NCI-H2196 treated with DMSO at 0.1 percent for 48 hours (cell line): ENCODE data around the gene SOX18.

Experiments used
- DNase-seq: peaks from one replicate; lab custom pipeline; 2025; ENCODE audit not compliant: unreplicated experiment; lab: John Stamatoyannopoulos, UW

The SOX18 gene

DNA sequence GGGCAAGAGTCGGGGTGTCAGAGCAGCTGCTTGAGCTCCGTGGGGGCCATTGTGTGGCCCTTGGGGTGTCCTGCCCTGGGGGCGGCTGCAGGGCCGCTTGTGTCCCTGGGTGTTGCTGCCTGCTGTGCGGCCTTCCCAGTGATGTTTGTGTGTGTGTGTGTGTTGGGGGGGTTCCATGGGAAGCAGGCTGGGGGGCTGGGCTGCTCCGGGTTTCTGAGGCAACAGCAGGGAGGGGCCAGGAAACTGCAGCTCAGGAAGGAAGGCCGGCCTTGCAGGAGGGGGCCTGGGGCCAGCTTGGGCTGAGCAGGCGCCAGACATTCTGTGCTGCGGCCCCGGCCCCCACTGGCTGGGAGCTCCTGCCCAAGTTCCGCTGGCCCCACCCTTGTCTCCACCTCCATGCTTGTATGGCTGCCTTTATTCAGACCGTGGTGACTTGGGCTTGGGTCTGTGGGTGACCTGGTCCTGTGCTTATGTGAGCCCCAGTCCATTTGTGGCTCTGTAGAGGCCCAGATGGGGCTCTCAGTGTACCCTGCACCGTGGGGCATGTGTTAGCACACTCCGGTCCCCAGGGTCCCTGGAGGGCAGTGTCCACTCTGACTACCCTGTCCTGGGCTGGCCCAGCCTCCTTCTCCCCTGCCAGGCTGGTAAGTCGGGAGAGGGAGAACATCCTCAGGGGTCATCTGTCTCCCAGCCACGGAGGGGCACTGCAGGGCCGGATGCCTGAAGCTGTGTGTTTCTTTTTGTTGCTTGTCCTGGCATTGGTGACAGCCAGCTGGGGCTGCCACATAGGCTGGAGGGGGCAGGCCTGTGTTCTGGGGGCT is 4.6 kb upstream of the SOX18 start:
- DNase-seq: no peak

DNA sequence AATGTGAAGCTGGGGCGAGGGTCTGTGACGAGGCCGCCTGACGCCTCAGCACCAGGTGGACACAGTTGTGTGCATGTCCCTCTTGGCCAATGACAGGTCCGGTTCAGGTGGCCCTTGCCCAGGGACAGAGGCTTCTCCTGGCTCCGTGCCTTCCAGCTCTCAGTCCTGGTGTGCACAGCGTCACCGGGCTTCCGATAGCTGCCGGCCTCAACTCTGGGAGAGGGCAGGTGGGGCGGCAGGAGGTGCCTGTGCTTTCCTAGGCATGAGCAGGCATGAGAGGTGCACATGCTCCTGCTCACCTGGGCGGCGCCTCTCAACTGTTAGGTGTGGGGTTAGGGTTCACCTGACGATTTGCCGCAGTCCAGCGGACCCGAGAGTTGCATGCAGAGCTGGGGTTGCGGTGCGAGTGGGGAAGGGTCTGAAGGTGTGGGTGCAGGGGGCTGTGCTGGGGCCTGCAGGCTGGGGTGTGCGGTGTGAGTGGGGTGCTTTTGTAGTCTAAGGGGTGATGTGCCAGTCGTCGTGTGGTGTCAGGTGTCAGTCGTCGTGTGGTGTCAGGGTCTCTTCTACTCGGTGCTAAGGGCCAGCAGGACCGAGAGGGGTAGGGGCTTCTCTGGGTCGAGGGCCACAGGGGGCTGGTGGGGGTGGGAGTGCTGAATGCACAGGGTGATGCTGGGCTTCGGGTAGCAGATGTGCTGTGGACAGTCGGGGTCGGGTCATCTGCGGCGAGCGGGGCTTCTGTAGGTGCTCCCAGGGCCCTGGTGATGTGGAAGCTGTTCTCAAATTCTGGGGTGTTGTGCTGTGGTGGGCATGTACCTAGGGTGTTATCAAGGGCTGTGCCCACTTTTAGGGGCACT is 3.8 kb upstream of the SOX18 start:
- no peak for DNase-seq

DNA sequence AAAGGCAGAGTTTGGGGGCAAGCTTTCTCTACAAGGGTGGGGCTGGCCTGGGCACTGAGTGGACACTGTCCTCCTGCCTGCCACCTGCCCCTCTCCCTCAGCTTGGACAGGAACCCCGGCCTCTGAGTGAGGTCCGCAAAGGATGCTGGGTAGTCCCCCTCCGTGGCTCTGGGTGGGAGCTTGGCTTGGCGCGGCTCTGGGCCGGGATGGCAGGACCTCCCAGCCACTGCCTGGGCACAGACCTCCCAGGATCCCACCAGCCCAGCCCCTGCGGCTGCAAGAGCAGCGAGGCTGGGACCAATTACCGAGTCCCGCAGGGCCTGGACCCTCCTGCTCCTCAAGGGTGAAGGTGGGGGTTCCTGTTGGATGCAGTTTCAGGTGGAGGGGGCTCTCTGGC is 2.9 kb upstream of the SOX18 start:
- no peak for DNase-seq

- no peak for DNase-seq
Observed at GRCh38 chr20:64051561-64052325, 2.3 kb upstream of the SOX18 start.

- no peak for DNase-seq
Observed at GRCh38 chr20:64051033-64051452, 1.6 kb upstream of the SOX18 start.

DNA sequence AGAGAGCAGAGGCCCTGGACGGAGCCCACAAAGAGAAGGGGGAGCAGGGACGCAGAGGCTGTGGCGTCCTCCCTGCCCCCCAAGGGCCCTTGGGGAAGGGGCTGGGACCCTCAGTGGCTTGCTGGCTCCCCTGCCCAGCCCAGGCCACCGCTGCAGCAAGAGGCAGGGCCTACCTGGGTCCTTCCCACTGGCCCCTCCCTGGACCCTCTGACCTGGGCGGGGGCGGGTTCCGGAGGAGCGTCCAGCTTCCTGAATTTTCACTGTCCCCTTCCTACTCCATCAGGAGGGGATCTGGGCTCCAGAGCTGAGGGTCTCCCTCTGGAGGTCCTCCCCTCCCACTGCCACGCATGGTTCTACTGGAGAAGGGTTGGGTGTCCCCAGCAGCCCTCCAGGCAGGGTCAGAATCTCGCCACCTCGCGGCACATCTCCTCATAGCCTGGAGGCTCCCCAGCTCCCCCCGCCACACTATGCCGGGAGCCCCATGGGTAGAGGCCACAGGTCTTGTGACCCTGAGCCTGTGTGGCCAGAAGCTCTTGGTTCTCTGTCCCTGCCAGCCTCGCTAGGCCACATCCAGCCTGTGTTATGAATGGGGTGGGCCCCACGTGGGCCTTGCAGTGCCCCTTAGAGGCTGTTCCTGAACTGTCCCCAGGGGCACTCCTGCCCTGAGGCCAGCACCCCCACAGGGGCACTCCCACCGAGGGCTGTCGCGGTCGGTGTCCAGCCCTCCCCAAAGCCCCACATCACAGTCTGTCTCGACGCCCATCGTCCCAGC is 1.0 kb upstream of the SOX18 start:
- no peak for DNase-seq

DNA sequence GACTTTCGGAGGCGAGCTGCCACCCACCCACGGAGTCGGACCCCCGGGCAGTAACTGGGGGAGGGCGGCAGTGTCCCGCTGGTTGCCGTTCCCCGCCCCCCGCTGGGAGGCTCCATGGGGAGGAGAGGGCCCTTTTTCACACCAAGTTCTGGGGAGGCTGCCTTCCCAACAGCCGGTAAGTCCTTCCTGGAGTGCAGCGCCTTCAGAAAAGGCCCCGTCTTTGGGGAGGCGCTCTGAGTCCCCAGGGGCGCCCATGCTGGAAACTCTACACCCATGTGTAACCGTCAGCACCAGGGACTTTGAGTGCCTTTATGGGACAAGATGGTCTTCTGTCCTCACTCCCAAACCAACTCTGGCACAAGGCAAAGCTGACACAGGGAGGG is 430 bp upstream of the SOX18 start:
- no peak for DNase-seq

DNA sequence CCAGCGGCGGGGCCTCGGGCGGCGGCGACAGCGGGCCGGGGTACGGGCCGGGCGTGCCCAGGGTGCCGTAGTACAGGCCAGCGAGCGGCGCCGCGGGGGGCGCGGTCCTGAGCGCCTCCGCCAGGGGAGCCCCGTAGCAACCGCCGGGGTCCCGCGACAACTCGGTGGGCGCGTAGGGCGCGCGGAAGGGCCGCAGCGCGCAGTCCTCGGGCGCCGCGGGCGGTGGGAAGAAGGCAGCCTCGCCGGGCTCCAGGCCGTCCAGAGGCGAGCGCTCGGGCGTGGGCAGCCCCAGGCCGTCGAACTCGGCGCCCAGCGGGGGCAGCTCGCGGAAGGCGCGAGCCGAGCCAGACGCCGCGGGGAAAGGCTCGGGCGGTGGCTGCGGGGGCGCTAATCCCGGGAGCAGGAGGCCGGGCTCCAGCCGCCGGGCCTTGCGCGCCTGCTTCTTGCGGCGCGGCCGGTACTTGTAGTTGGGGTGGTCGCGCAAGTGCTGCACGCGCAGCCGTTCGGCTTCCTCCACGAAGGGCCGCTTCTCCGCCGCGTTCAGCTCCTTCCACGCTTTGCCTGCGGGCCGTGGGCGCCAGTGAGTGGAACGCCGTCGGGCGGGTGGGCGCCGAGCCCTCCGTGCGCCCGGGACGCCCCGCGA is 916 bp downstream of the SOX18 start:
- DNase-seq: no peak

DNA sequence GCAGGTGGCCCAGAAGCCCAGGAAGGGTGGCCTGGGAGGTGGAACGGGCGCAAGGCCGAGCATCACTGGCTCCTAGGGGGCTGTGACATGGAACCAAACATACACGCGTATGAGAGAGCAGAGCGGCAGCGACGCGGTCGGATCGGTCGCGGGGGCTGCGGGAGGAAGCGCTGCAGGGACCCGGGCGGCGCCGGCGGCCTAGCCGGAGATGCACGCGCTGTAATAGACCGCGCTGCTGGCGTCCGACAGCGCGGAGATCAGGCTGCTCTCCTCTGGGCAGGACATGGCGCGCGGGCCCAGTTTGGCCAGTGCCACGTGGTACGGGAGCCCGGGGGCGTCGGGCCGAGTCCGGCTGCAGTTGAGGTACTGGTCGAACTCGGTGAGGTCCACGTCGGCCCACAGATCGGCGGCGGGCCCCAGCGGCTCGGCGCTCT is 1.5 kb downstream of the SOX18 start:
- no peak for DNase-seq

- no peak for DNase-seq
Observed at GRCh38 chr20:64047046-64047389, 2.4 kb downstream of the SOX18 start.

- DNase-seq: no peak
Observed at GRCh38 chr20:64045346-64046011, 4.0 kb downstream of the SOX18 start.

DNA sequence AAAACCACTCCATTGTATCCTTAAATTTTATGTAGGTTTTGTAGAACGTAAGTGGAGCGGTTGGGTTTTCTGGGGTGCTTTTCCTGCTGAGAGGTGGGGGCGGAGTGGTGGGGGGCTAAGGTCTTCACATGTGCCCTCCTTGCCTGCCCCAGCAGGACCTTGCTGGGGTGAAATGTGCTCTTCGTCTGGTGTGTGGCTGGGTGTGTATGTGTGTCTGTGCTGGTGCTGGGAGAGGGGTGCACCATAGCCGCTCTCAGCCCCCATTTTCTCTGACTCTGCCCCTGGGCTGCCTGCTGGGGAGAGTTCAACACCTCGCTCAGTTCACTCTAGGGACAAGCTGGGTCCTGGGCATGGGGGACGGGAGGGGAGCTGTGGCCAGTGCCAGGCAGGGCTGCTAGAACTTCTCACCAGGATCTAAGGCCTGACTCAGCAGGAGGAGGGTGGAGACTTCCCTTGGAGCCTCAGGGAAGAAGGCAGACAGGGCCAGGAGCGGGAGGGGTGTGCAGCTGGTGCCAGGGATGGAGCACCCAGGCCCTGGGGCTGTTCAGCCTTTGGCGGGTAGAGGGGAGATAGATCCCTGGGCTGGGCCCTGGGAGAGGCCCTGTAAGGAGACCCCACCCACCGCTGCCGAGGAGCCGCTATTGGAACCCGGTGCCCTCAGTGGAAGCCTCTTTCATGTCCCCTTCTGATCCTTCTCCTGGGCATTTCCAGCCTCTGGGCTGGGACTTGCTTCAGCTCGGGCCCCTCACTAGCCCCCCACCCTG is 4.8 kb downstream of the SOX18 start:
- no peak for DNase-seq

GRCh38 chr20:64043768-64044167 is 5.7 kb downstream of the SOX18 start:
- DNase-seq: no peak

GRCh38 chr20:64042054-64042781 is 7.2 kb downstream of the SOX18 start:
- DNase-seq: no peak

DNA sequence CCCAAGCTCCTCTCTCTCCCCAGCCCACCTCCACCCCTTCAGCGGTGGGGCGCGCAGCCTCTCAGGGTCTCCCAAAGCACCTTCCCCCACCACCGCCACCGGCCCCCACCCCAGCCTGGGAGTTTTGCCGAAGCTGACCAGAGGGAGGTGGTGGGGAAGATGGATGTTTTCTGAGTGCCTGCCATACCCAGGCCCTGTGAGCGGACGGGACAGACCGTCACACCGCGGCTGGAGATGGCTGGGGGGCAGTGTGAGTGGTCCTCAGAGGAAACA is 7.7 kb downstream of the SOX18 start:
- DNase-seq: no peak

- DNase-seq: no peak
Observed at GRCh38 chr20:64041040-64041780, 8.2 kb downstream of the SOX18 start.

DNA sequence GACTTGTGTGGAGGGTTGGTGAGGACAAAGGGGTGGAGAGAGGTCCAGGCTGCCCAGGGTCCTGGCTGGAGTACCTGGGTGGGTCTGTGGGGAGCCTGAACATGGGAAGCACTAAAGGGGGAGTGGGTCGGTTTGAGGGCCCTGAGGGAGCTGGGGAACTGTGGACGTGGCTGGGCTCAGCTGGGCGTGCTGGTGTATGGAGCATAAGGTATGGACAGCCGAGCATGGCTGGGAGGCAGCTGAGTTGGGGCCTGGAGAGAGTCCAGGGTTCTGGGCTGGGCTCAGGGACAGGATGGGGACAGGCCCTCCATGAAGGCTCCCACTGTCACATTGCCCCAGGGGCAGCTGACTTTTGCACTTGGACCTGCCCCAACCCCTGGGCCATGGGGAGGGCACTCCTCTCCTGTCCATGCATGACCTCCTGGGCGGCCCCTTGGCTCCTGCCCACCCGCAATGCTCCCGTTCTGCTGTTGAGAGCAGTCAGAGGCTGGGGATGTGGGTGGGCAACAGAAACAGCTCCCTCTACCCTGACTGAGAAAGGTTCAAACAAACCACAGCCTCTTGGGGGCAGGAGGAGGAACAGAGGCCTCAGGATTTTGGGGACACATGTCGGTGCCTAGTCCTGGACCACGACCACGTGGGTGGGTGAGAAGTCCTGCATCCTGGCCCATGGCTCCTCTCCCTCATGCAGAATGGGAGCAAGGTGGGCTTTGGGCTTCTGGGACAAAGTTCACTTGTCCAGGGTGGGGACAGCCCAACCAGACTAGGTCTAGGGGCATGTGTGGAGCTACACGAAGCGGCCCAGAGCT is 9.0 kb downstream of the SOX18 start:
- no peak for DNase-seq
